ENCODE data around the gene GP1BB. TPM values are rescaled to one million over a fixed set of nuclear protein-coding genes. Genes with fewer than 3 reads are reported as not detected.
"Not testable (repeated sequence)": the region's sequence is repeated elsewhere in the genome, so short reads cannot be mapped to it uniquely, and the experiment has no call there.

The GP1BB gene
- total RNA-seq, 1 donor from 2014 or later = 5.7 TPM

DNA sequence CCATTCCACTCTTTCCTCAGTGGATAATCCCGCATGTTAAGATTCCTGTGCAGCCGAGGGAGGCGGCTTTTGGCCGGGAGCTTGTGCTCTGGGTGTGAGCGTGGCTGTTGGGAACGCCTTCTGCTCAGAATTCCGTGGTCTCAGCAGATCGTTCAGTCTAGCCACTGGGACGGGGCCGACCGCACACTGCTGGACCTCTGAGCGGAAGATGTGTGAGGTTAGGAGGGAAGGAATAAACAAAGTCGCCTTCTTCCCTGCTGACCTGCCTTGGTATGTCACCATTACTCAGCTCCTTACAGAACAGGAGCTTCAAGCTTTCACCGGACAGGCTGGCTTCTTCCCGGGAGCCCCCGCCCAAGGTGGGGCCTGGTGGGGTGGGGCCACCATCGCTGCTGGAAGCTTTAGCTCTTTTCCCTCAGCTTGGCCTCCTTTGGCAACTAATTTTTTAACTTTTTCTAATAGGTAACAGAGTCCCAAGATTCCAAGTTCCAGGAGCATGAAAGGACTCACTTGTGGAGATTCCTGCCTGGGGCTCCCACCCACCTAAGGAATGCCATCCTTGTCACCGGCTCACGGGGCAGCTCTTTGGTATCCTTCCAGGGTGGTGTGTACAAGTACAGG lies 31.5 kb upstream of the GP1BB start:
- no peaks in the 10 kb centered on the region for H3K9me3 Mint-ChIP-seq
- H3K27ac Mint-ChIP-seq = peak overlapping the region; percentile 75
- H3K4me1 Mint-ChIP-seq = peaks cover 12% of the 10 kb centered on the region
- TF ChIP-seq CTCF (IDR thresholded peaks at IDR 0.05; ENCODE audit: unreplicated experiment) = no peak
- H3K27me3 Mint-ChIP-seq (ENCODE audit: low read depth) = peaks cover 4% of the 10 kb centered on the region
- H3K4me3 Mint-ChIP-seq = peak overlapping the region; percentile 56
- DNase-seq (ENCODE audit: low spot score in 2 of 2, unreplicated experiment in 2 of 2) = no peak
- H3K36me3 Mint-ChIP-seq = no peaks in the 10 kb centered on the region

- H3K4me3 Mint-ChIP-seq = no peak overlapping the region
- no peak for DNase-seq (ENCODE audit: low spot score in 2 of 2, unreplicated experiment in 2 of 2)
- no peaks in the 10 kb centered on the region for H3K36me3 Mint-ChIP-seq
- peaks cover 12% of the 10 kb centered on the region for H3K4me1 Mint-ChIP-seq
- TF ChIP-seq CTCF (IDR thresholded peaks at IDR 0.05; ENCODE audit: unreplicated experiment) = no peak
- H3K9me3 Mint-ChIP-seq = no peaks in the 10 kb centered on the region
- peaks cover 4% of the 10 kb centered on the region for H3K27me3 Mint-ChIP-seq (ENCODE audit: low read depth)
- no peak overlapping the region for H3K27ac Mint-ChIP-seq
Observed at GRCh38 chr22:19693581-19693980, 29.8 kb upstream of the GP1BB start.

- H3K9me3 Mint-ChIP-seq = no peaks in the 10 kb centered on the region
- H3K27me3 Mint-ChIP-seq (ENCODE audit: low read depth) = peaks cover 4% of the 10 kb centered on the region
- DNase-seq (ENCODE audit: low spot score in 2 of 2, unreplicated experiment in 2 of 2) = no peak
- no peak overlapping the region for H3K27ac Mint-ChIP-seq
- TF ChIP-seq CTCF (IDR thresholded peaks at IDR 0.05; ENCODE audit: unreplicated experiment) = no peak
- peaks cover 12% of the 10 kb centered on the region for H3K4me1 Mint-ChIP-seq
- H3K4me3 Mint-ChIP-seq = no peak overlapping the region
- no peaks in the 10 kb centered on the region for H3K36me3 Mint-ChIP-seq
Observed at GRCh38 chr22:19693981-19694670, 29.2 kb upstream of the GP1BB start.

- Mint-ChIP-seq H3K4me1 (peaks cover 12% of the 10 kb centered on the region), H3K9me3 (no peaks in the 10 kb centered on the region), H3K27me3 (ENCODE audit: low read depth) (peaks cover 4% of the 10 kb centered on the region), H3K4me3 (no peak overlapping the region), H3K36me3 (no peaks in the 10 kb centered on the region), H3K27ac (no peak overlapping the region)
- DNase-seq (ENCODE audit: low spot score in 2 of 2, unreplicated experiment in 2 of 2) = no peak
- TF ChIP-seq CTCF (IDR thresholded peaks at IDR 0.05; ENCODE audit: unreplicated experiment) = no peak
Observed at GRCh38 chr22:19694696-19695095, 28.6 kb upstream of the GP1BB start.

GRCh38 chr22:19696504-19697276 lies 26.6 kb upstream of the GP1BB start:
- no peak overlapping the region for H3K27ac Mint-ChIP-seq
- H3K36me3 Mint-ChIP-seq = no peaks in the 10 kb centered on the region
- no peak for TF ChIP-seq CTCF (IDR thresholded peaks at IDR 0.05; ENCODE audit: unreplicated experiment)
- DNase-seq (ENCODE audit: low spot score in 2 of 2, unreplicated experiment in 2 of 2) = no peak
- no peaks in the 10 kb centered on the region for H3K9me3 Mint-ChIP-seq
- H3K27me3 Mint-ChIP-seq (ENCODE audit: low read depth) = no peaks in the 10 kb centered on the region
- peaks cover 5% of the 10 kb centered on the region for H3K4me1 Mint-ChIP-seq
- H3K4me3 Mint-ChIP-seq = no peak overlapping the region

DNA sequence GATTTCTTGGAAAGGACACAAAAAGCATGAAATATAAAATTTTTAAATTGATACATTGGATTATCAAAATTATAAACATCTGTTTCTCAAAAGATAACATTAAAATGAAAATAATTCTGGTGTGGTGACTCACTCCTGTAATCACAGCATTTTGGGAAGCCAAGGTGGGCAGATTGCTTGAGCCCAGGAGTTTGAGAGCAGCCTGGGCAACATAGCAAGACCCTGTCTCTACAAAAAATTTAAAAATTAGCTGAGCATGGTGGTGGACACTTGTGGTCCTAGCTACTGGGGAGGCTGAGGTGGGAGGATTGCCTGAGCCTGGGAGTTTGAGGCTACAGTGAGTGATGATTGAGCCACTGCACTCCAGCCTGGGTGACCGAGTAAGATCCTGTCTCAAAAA lies 25.5 kb upstream of the GP1BB start:
- not testable (repeated sequence) for H3K9me3 Mint-ChIP-seq; H3K4me3 Mint-ChIP-seq; H3K27me3 Mint-ChIP-seq (ENCODE audit: low read depth); DNase-seq (ENCODE audit: low spot score in 2 of 2, unreplicated experiment in 2 of 2); H3K4me1 Mint-ChIP-seq; H3K36me3 Mint-ChIP-seq; H3K27ac Mint-ChIP-seq

Data from mesothelial cell of epicardium (in vitro differentiated cells).